Stimulated activated CD8-positive, alpha-beta memory T cell treated with anti-CD3 and anti-CD28 coated beads, Interleukin-12 subunit alpha, Interleukin-12 subunit beta, amount 100 ng/mL, for 4 hours (primary cell): ENCODE data around the gene ZNF615.
A peak's percentile ranks its signal among the peaks of the same experiment; 100 is the strongest.
"Not testable (repeated sequence)": the region's sequence is repeated elsewhere in the genome, so short reads cannot be mapped to it uniquely, and the experiment has no call there.

Experiments used
- DNase-seq: peaks from one replicate; pipeline ENCODE4 v3.0.0-alpha.2; 2020; ENCODE audit warnings: low read depth

ZNF615 gene

DNA sequence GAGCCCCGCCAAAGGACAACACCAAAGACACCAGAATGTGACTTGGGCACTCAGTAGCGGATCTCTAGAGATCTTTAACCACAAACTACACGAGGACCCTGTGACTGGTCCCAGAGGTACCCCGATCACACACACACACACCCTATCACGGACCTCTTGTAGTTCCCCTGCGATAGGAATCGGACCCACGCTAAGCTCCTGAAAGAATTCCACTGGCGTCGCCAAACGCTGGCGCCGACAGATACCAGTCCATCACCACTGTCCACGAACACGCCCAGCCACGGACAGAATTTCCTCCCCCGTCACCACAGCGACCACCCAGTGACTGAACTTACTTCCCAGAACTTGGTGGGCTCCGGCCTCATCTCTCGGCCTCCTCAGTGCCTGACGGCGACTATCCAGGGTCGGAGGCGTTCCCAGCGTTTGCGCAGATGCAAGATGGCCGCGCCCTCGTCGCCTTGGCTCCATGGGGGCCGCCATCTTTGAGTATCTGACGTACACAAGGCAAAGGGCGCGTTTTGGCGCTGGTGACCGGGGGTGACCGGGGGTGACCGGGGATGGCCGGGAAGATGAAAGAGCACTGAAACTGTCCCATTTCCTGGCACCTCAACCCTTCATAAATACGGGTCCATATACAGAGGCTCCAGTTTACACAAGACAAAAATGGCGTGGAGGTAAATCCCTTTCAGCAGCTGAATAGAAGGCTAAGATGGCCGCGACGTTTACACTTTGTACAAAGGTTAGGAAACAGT, at the start of gene ZNF615:
ZNF615 (minus strand) TSS at position 406 of the 752 bp plus-strand sequence. CDS start 4,500 bp downstream, outside the sequence.
- DNase-seq: peak; percentile 76

DNA sequence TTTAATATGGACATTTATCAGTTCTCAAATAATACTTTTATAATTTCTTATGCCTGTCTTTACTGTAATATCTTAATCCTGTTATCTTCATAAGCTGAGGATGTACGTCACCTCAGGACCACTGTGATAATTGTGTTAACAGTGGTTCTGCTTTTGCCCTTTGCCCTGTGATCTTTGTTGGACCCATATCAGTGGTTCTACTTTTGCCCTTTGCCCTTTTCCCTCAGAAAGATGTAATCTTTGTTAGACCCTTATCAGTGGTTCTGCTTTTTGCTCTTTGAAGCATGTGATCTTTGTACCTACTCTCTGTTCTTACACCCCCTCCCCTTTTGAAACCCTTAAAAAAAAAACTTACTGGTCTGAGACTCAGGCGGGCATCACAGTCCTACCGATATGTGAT, 48.5 kb upstream of the ZNF615 start:
- DNase-seq: not testable (repeated sequence)

DNA sequence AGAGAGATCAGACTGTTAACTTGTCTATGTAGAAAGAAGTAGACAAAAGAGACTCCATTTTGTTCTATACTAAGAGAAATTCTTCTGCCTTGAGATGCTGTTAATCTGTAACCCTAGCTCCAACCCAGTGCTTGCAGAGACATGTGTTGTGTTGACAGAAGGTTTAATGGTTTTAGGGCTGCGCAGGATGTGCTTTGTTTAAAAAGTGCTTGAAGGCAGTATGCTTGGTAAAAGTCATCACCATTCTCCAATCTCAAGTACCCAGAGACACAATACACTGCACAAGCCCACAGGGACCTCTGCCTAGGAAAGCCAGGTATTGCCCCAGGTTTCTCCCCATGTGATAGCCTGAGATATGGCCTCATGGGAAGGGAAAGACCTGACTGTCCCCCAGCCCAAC, 43.7 kb upstream of the ZNF615 start:
- DNase-seq: not testable (repeated sequence)

DNA sequence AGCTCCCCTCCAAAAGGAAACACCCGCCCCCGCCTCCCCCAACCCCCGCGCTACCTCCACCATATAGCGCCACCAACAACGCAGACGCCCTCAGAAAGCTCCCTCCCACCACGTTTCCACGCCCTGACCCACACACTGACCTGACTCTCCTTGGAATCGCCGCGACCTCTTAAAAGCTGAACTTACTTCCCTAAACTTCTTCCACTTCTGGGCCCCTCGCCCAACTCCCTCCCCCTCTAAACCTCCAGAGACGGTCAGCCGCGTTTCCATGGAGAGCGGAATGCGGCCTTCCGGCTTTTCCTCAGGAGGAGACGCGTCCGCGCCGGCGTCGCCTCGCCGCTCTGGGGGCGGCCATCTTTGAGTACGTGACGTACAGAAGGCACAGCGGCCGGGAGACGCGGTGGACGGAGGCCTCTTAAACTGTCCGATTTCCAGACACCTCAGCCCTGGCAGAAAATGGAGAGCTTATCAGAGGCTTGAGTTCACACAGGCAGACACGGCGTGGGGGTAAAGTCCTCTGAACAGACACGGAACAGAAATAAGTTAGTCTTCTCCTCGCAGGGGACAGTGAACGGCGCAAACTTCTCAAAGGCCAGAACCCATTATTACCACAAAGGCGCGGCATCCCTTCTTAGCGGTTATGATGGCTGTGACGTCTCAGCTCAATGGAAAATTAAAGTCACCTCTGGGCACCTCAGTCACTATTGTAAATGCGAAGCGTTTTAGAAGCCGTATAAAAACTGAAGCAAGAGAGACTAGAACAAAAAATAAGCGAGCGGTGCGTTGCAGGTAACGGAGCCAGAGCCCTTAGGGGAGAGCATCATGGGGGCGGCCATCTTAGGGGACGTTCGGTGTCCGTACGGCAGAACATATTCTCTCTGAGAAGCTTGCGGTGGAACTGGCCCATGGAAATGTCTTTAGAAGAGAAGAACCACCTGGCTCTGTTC, 40.8 kb upstream of the ZNF615 start, which contains the start of gene ZNF432:
ZNF432 (minus strand) TSS at position 284 of the 947 bp plus-strand sequence. CDS start 1,970 bp downstream, outside the sequence.
- peak; percentile 74 for DNase-seq

DNA sequence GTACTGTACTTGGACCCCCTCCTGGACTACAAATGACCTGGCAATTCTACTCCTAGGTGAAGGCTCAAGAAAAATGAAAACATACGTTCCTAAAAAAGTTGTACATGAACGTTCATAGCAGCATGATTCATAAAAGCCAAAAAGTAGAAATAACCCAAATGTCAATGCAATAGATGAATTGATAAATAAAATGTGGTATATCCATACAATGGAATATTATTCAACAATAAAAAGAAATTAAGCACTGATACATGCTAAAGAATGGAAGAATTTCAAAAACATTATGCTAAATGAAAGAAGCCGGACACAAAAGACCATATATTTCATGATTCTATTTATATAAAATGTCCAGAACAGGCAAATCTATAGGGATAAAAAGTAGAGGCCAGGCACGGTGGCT, 31.2 kb upstream of the ZNF615 start:
- no peak for DNase-seq

DNA sequence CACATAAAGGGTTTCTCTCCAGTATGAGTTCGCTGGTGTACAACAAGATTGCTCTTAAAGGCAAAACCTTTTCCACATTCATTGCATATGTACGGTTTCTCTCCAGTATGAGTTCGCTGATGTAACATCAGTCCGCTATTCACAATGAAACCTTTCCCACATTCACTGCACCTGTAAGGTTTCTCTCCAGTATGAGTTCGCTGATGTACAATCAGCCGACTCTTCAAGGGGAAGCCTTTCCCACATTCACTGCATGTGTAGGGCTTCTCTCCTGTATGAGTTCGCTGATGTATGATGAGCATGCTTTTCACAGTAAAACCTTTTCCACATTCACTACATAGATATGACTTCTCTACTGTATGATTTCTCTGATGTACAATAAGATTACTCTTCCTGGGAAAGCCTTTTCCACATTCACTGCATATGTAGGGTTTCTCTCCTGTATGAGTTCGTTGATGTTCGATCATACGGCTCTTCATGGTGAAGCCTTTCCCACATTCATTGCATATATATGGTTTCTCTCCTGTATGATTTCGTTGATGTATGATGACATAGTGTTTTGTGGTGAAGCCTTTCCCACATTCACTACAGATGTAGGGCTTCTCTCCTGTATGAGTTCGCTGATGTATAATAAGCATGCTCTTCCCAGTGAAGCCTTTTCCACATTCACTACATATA, 26.2 kb upstream of the ZNF615 start:
- DNase-seq: no peak

DNA sequence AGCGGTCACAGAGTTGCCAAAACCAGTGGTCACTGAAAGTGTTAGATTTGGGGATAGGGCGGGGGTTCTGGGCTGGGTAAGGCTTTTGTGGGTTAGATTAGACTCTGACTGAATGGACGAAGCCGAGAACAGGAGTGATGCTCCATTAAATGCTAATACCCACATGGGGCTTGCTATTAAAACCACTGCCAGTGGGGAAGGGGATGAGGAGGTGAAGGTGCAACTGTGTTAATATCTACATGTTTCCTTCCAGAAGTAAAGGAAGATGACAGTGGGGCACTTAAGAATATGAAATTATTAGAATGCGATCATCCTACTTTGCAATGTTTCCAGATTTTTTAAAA, 20.7 kb upstream of the ZNF615 start:
- no peak for DNase-seq

DNA sequence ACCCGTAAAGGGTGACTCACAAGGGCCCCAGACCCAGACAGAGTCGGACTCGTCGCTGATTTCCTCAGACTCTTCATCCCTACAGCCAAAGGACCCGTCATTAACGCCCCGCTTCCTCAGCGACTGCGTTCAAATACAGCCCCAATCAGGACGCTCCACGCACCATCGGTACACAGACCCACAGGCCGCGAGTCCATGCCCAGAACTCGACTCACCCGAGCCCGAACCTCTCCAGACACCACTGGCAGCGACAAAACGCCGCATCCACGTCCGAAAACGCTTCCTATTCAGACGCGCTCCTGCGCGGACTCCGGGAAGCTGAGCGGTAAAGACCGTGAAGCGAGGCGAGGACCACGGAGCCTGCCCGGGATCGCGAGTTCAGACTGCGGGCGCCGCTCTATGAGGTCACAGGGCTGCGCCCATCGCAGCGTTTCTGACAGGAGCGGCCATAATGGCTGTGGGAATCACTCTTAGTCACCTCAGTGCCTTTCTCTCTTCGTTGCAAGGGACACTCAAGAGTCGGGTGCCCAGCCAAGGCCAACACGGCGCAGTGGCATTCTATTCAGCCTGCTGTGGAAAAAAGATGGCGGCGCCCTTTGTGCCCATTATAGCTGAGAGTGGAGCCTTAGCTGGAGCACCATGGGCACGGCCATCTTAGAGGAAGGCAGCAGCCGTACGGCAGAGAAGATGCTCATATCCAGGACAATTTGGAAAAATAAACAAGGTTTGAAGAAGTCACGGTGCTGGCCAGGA, 20.2 kb upstream of the ZNF615 start, which contains the start of gene ZNF614:
ZNF614 (minus strand) TSS at position 353 of the 753 bp plus-strand sequence. CDS start 2,634 bp downstream, outside the sequence.
- peak; percentile 75 for DNase-seq

DNA sequence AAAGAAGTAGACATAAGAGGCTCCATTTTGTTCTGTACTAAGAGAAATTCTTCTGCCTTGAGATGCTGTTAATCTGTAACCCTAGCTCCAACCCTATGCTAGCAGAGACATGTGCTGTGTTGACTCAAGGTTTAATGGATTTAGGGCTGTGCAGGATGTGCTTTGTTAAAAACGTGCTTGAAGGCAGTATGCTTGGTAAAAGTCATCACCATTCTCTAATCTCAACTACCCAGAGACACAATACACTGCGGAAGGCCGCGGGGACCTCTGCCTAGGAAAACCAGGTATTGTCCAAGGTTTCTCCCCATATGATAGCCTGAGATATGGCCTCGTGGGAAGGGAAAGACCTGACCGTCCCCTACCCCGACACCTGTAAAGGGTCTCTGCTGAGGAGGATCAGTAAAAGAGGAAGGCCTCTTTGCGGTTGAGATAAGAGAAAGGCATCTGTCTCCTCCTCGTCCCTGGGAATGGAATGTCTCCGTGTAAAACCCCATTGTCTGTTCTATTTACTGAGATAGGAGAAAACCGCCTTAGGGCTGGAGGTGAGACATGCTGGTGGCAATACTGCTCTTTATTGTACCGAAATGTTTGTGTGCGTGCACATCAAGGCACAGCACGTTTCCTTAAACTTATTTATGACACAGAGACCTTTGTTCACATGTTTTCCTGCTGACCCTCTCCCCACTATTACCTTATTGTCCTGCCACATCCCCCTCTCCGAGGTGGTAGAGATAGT, 18.4 kb upstream of the ZNF615 start:
- not testable (repeated sequence) for DNase-seq

DNA sequence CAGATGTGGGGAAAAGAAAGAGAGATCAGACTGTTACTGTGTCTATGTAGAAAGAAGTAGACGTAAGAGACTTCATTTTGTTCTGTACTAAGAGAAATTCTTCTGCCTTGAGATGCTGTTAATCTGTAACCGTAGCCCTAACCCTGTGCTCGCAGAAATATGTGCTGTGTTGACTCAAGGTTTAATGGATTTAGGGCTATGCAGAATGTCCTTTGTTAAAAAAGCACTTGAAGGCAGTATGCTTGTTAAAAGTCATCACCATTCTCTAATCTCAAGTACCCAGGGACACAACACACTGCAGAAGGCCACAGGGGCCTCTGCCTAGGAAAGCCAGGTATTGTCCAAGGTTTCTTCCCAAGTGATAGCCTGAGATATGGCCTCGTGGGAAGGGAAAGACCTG, 16.5 kb upstream of the ZNF615 start:
- DNase-seq: not testable (repeated sequence)

DNA sequence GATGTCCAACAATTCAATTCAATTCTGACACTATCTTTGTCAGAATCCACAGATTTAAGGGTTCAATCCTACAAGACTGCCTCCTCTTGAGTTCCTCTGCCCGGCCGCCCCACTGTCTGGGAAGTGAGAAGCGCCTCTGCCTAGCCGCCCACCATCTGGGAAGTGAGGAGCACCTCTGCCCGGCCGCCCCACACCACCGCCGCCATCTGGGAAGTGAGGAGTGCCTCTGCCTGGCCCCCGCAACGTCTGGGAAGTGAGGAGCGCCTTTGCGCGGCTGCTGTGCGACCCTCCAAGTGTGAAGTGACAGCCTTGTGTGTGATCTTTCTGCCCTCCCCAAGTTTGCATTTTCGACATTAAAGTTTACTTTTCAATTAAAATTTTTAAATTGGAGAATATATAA, 14.2 kb upstream of the ZNF615 start:
- no peak for DNase-seq

DNA sequence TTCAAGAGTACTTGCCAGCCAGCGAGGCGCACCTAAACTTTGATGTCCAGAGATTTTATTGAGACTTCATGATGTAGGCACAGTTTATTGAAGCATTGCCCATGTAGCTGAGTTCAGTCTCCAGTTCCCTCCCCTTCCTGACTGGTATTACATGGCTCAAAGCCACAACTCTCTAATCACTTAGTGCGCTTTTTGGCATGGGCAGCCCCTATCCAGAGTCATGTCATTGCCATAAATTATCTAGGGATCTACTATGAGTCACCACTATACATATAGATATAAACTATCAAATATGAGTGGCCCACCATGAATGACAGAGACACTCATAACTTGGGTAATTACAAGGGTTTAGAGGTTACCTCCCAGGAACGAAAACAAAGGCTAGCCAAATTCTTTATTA, 12.5 kb upstream of the ZNF615 start:
- no peak for DNase-seq

DNA sequence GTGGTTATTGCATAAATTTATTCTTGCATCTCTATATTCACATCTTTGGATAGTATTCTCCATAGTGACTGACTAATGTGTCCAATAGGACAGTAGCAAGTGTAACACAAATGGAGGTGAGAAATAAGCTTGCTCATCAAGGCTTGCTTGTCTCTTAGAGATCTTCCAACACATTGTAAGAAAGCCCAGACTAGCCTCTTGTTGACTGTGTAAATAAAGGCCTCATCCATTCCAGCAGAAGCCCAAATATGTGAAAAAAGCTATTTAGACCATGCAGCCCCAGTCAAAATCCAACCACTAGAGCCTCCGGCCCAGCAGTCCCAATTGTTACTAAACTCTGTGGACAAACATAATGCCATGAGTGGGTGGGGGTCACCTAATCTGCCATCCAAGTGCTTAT, 2.7 kb upstream of the ZNF615 start:
- no peak for DNase-seq

DNA sequence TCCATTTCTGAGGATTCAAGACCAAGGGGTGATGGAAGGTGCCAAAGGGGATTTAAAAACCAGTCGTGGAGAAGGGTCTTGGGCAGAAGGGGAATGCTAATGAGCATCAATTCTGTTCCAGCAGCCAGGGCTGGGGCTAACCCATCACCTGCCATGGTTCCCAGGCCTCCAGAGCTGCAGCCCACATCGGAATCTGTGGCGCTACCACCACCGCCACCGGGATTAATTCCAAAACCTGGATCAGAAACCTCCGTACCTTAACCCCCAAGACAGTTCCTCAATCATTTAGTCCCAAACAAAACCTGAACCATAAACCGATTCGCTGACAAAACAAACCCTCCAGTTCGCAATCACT, 583 bp downstream of the ZNF615 start:
- DNase-seq: no peak

DNA sequence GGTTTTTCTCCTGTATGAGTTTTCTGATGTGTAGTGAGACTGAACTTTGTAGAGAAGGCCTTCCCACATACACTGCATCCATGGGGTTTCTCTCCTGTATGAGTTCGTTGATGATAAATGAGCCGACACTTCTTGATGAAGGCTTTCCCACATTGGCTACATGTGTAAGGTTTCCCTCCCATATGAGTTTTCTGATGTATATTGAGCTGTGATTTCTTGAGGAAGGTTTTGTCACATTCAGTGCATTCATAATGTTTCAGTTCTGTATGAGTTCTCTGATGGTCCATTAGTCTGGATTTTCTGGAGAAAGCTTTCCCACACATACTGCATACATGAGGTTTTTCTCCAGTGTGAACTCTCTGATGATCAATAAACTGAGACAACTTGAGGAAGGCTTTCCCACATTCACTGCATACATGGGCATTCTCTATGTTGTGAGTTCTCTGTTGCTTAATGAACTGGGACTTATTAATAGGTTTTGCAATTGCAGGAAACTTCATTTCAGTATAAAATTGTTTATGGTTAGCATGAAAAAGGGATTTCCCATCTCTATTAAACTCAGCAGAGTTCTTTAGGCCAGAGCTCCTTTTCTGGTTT, 13.9 kb downstream of the ZNF615 start:
- DNase-seq: no peak

DNA sequence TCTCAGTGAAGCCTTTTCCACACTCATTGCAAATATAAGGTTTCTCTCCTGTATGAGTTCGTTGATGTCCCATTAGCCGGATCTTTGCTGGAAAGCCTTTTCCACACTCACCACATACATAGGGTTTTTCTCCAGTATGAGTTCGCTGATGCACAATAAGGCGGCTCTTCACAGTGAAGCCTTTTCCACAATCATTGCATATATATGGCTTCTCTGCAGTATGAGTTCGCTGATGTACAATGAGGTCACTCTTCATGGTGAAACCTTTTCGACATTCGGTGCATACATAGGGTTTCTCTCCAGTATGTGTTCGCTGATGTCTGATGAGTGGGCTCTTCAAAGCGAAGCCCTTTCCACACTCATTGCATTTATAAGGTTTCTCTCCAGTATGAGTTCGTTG, 14.6 kb downstream of the ZNF615 start:
- no peak for DNase-seq

DNA sequence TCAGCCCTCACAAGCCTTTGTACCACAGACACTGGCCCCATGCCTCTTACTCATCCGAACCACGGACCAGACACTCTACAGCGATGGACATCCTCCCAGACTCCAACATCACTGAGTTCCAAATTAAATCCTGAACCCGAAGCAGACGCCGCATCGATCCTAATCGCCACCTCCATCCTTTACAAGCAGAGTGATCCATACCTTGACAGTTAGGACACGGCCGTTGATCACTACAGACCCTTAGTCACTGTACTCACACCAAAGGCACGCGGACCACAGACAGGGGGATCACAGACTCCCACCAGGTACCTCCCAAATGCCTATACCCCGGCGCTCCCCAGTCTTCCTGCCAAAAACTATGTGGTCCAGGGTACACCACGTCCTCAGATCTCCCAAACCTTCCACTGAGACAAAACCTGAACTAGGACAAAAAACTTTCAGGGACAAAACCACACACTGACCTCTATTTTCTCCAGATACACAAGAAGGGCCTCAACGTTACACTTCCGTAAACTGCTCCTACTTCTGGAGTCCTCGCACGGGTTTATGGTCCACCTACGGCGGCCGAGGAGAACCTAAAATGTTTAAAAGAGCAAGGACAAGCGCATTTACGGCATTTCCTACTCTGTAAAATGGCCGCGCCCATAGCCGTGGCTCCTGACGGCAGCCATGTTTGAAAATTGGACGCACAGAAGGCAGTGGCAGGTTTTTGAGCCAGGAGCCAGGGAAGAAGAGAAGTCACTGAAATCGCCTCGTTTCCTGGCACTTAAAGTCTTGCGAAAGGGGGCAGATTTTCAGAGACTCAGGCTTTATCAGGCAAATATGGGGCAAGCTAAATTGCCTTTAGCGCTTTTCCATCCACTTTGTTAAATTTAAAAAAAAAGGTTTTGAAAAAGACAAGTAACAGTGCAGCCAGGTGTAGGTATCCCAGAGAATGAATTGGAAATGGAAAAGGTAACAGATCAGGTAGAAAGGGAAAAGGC, 21.4 kb downstream of the ZNF615 start, which contains the start of gene ZNF350:
ZNF350 (minus strand) TSS at position 532 of the 983 bp plus-strand sequence. CDS start 12,480 bp downstream, outside the sequence.
- peak; percentile 69 for DNase-seq

DNA sequence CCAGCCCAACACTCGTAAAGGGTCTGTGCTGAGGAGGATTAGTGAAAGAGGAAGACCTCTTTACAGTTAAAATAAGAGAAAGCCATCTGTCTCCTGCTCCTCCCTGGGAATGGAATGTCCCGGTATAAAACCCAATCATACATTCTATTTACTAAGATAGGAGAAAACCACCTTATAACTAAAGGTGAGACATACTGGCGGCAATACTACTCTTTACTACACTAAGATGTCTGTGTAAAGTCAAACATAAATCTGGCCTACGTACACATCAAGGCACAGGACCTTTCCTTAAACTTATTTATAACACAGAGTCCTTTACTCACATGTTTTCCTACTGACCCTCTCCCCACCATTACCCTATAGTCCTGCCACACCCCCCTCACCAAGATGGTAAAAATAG, 24.6 kb downstream of the ZNF615 start:
- no peak for DNase-seq

DNA sequence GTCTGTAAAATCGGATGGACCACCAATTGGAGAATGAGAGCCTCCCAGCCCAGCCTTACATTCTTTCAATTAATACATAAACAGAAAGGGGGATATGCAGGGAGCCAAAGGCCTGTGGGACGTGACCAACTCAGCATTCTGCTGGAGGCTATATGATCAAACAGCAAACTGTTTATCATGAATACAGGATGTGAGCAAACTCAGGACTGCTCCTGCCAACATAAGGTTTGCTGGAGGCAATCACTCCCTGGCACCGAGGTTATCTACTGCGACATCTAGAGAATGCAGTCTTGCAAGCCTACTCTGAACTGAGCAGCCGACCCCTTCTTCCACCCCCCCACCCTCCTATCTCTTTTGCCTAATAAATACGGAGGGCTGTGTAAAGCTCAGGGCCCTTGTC, 27.1 kb downstream of the ZNF615 start:
- not testable (repeated sequence) for DNase-seq
